ENCODE data around the gene HMCN2. TPM values are rescaled to one million over a fixed set of nuclear protein-coding genes. Genes with fewer than 3 reads are reported as not detected.

The HMCN2 gene
- total RNA-seq, 6 experiments from 2014 or later, result 0.31 to 2.0 (median 1.1) TPM

DNA sequence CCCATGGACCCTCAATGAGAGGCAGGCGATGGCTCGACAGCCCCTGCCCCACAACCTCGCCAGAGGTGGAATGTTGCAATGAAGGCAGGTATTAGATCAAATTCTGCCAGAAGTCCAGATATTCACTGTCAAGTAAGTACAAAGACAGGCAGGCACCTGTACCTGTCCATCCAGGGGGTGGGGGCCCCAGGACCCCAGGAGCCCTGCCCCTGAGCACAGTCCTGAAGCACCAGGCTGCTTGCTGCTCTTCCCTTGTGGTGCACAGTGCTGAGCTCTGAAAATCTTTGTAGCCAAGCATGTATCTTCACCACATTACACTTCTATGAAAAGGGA is 26.2 kb upstream of the HMCN2 start:
- 60% methylated on average over 1 of the region's 3 CpGs for WGBS (ENCODE audit: insufficient coverage, low coverage, low lambda C conversion rate, missing lambda C conversion rate)
- Histone ChIP-seq H3K4me3 (no peak overlapping the region), H3K4me1 (peaks cover 0 to 26% (median 5%) of the 10 kb centered on the region in 4 donors), H3K36me3 (no peaks in the 10 kb centered on the region), H3K27ac (no peak overlapping the region), H3K27me3 (no peaks in the 10 kb centered on the region), H3K9me3 (no peaks in the 10 kb centered on the region)
- intact Hi-C loops (cut with DNase I), result loop anchor here in 1 of 2 donors (5.0 kb wide), 2 partner anchors 108 to 132 kb away; no protein-coding TSS in a partner anchor
- no peak for ATAC-seq
- TF ChIP-seq POLR2A (IDR thresholded peaks at IDR 0.05), result no peak
- no peak for TF ChIP-seq CTCF (IDR thresholded peaks at IDR 0.05)
- DNase-seq, result no peak

DNA sequence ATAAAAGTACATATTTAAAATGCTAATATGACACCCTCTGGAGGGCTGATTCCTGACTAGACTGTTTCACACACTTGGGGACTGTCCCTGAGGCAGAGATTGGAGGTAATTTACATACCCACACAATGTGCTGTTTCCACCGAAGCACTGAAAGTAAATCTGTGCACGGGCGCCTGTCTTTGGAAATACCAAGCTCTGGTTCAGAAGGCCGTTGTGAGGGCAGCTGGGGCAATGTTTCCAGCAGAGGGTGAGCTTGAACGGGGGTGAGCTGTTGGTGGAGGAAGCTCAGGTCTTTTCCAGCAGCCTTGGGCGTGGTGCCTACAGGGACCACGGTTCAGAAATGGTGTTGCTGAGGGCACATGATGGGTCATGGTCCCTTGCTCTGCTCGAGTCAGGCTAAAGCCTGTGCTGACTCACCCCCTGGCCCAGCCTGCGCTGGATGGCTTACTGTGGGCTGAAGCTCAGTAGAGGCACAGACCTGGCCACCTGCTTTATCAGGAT is 25.8 kb upstream of the HMCN2 start:
- H3K4me1 ChIP-seq, result peaks cover 0 to 26% (median 5%) of the 10 kb centered on the region in 4 donors
- WGBS (ENCODE audit: insufficient coverage, low coverage, low lambda C conversion rate, missing lambda C conversion rate), result 26% methylated on average over 5 of the region's 9 CpGs
- no peak for TF ChIP-seq POLR2A (IDR thresholded peaks at IDR 0.05)
- peak in 2 of 4 donors; percentile 10 to 19 for TF ChIP-seq CTCF (IDR thresholded peaks at IDR 0.05)
- ATAC-seq (peak in 1 of 4 donors; percentile 24), DNase-seq (peak; percentile 51 to 59 (median 55))
- peak overlapping the region in 1 of 3 donors; percentile 76 for H3K27ac ChIP-seq
- intact Hi-C loops (cut with DNase I), result loop anchor here in 1 of 2 donors (5.0 kb wide), 2 partner anchors 108 to 132 kb away; no protein-coding TSS in a partner anchor
- H3K36me3 ChIP-seq, result no peaks in the 10 kb centered on the region
- H3K27me3 ChIP-seq, result no peaks in the 10 kb centered on the region
- no peaks in the 10 kb centered on the region for H3K9me3 ChIP-seq
- no peak overlapping the region for H3K4me3 ChIP-seq

DNA sequence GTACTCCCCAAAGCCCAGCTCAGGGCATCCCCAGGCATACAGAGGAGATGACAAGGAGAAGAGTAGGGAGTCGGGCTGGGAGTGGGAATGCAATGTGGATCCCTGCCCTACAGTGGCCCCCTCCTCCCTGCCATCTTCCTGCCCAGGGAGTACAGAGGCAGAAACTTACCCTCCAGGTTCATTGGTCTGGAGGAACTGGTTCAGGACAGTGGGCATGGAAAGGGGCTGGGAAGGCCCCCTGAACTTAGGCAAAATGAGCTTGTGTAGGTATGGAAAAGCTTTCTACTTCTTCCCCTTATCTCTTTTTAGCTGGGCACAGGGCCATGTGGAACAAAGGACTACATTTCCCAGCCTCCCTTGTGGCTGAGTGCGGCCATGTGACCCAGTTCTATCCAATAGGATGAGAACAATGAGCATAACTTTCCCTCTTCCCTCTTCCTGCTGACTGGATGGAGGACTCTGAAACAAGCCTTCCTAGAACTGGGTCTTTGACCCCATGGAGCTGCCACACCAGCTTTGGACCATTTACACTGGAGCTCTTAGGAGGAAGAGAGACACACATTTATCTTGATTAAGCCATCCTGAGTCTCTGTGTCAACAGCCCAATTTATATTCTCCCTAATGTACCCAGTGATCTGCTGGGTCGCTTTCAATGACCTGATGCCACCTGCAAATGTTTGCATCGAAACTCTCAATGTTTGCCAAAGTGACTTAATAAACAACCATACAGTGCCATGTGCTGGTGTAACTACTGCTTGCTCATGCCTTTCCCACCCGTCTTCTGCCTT is 25.0 kb upstream of the HMCN2 start:
- DNase-seq (peak; percentile 50 to 75 (median 70)), ATAC-seq (peak; percentile 76 to 79 (median 76))
- peaks cover 0 to 26% (median 5%) of the 10 kb centered on the region in 4 donors for H3K4me1 ChIP-seq
- H3K27ac ChIP-seq, result peak overlapping the region; percentile 47 to 88 (median 76)
- no peaks in the 10 kb centered on the region for H3K36me3 ChIP-seq
- H3K4me3 ChIP-seq, result no peak overlapping the region
- no peaks in the 10 kb centered on the region for H3K9me3 ChIP-seq
- TF ChIP-seq POLR2A (IDR thresholded peaks at IDR 0.05), result no peak
- no peak for TF ChIP-seq CTCF (IDR thresholded peaks at IDR 0.05)
- intact Hi-C loops (cut with DNase I), result no loop called here
- WGBS (ENCODE audit: insufficient coverage, low coverage, low lambda C conversion rate, missing lambda C conversion rate), result 31% methylated on average over 5 of the region's 5 CpGs
- H3K27me3 ChIP-seq, result no peaks in the 10 kb centered on the region

- no peak overlapping the region for H3K4me3 ChIP-seq
- H3K27ac ChIP-seq, result peak overlapping the region; percentile 47 to 88 (median 76)
- DNase-seq (peak in 1 of 3 donors; percentile 53), ATAC-seq (no peak)
- H3K4me1 ChIP-seq, result peaks cover 0 to 26% (median 5%) of the 10 kb centered on the region in 4 donors
- no CpG with 5 or more reads among the region's 1 CpG for WGBS (ENCODE audit: insufficient coverage, low coverage, low lambda C conversion rate, missing lambda C conversion rate)
- no peaks in the 10 kb centered on the region for H3K9me3 ChIP-seq
- no peaks in the 10 kb centered on the region for H3K27me3 ChIP-seq
- no peak for TF ChIP-seq CTCF (IDR thresholded peaks at IDR 0.05)
- no peaks in the 10 kb centered on the region for H3K36me3 ChIP-seq
- intact Hi-C loops (cut with DNase I), result no loop called here
These were observed 24.4 kb upstream of the HMCN2 start for GRCh38 chr9:130241198-130241535.

Data from right lobe of liver (tissue), 6 donors.